ENCODE measurements around the gene EEF1AKMT2. TPM values are rescaled to one million over a fixed set of nuclear protein-coding genes. Genes with fewer than 3 reads are reported as not detected.

The EEF1AKMT2 gene
- total RNA-seq, 1 donor from 2014 or later, result 14.1 TPM

DNA sequence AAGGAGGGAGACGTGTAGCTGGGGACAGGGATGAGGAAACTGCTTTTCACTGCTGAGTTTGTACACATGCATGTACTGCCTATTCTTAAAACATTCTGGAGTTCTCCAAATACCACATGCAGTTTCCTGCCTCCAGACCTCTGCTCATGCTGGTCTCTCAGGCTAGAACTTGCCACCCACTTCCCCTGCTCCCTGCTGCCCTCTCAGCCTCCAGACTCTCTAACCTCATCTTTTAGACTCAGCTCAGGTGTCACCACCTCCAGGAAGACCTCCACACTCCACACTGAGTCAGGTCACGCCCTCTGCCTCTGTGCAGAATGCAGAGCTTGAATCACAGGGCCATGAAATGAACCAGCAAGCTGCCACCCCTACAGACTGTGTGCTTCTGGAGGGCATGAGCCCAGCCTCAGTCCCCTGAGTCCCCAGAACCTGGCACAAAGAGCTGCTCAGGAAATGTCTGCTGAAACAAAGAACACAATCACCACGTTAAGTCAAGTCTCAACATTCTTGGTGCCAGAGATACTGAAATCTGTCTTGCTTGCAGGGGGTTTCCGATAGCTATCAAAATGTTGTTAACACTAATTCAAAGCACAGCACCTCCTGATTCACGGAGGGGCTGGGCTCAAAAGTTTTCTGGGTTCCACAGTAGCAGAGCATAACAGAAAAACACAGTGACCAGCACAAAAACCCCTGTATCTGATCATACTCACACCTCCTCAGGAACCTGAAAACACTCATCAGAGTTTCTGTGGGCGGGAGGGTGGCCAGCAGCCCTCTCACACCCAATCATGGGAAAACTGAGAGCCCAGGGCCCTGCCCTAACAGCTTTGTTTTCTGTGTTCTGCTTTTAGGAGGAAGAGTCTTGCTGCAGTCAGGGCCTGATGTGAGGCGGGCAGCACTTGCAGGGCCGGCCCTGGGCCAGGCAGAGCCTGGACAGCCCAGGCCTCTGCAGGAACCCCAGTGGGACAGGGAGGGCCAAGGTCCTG lies 68.6 kb downstream of the EEF1AKMT2 start:
- DNase-seq (peak; percentile 63), ATAC-seq (peak; percentile 55 to 67)
- Histone ChIP-seq H3K9me3 (no peaks in the 10 kb centered on the region), H3K4me3 (no peak overlapping the region), H3K36me3 (no peaks in the 10 kb centered on the region), H3K27me3 (ENCODE audit: low read depth) (no peaks in the 10 kb centered on the region), H3K4me1 (peaks cover 100% of the 10 kb centered on the region), H3K27ac (peak overlapping the region; percentile 84)
- TF ChIP-seq, protein P1, sequence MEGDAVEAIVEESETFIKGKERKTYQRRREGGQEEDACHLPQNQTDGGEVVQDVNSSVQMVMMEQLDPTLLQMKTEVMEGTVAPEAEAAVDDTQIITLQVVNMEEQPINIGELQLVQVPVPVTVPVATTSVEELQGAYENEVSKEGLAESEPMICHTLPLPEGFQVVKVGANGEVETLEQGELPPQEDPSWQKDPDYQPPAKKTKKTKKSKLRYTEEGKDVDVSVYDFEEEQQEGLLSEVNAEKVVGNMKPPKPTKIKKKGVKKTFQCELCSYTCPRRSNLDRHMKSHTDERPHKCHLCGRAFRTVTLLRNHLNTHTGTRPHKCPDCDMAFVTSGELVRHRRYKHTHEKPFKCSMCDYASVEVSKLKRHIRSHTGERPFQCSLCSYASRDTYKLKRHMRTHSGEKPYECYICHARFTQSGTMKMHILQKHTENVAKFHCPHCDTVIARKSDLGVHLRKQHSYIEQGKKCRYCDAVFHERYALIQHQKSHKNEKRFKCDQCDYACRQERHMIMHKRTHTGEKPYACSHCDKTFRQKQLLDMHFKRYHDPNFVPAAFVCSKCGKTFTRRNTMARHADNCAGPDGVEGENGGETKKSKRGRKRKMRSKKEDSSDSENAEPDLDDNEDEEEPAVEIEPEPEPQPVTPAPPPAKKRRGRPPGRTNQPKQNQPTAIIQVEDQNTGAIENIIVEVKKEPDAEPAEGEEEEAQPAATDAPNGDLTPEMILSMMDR (IDR thresholded peaks at IDR 0.05), result no peak
- intact Hi-C loops (cut with DNase I), result no loop called here

DNA sequence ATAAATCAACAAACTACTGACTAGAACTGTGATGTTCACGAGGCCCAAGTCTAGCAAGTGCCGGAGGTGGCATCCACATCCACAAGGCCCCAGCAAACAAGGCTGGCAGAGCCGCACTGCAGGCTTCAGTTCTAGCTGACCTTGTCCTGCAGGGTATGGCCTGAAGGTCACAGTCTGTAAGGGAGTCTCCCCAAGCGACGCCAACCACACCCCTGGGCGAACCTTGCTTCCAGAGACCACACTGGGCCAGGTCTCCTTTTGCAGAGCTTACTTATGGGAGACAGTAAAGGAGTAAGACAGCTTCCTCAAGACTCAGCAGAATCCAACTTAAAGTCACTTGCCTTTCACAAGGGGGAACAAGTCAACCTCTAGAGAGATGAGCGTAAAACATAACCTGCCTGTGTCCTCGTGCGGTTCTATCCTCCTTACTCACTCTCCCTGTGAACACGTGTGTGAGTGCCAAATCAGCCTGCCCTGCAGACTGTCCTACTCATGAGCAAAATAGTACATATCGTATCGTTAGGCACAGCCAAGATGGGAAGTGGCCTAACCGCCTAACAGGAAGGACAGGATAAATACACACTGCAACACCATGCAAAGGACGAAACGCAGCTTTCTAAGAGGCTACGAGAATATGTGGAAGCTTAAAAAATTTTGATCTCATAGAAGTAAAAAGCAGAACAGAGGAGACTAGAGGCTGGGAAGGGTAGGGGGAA lies 70.2 kb downstream of the EEF1AKMT2 start:
- Histone ChIP-seq H3K4me3 (no peak overlapping the region), H3K36me3 (no peaks in the 10 kb centered on the region), H3K9me3 (no peaks in the 10 kb centered on the region), H3K27me3 (ENCODE audit: low read depth) (no peaks in the 10 kb centered on the region), H3K27ac (peak overlapping the region; percentile 84), H3K4me1 (peaks cover 100% of the 10 kb centered on the region)
- ATAC-seq, result peak; percentile 50 to 71
- TF ChIP-seq, protein P1 (IDR thresholded peaks at IDR 0.05), result no peak
- intact Hi-C loops (cut with DNase I), result no loop called here
- peak; percentile 68 for DNase-seq

DNA sequence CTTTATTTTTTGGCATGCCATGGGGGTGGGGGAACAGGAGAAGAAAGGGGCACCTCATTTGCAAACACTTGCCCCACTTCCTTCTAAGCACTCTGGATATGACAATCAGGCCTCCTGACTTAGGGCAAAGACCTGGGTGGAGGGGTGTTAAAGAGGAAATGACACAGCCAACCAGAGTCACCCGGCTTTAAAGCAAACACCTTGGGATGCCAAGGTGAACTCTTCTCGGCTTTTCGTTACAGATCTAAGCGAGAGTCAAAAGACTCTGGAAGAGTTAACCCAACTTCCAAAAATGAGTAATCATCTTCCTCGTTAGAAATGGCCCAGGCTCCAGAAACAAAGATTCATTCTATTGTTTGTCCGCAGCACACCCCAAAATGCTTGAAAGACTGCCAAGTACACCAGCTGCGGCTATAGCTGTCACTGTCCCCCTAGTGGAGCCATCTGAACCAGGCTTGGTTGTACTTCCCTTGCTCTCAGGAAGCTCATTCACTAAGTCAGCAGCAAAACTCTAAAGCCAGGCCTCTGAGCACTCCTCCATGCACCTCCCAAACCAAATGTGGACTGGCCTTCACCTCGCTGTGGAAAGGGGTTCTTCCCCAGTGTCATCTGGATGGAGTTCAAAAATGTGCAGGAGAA lies 72.4 kb downstream of the EEF1AKMT2 start:
- intact Hi-C loops (cut with DNase I), result no loop called here
- H3K4me3 ChIP-seq, result no peak overlapping the region
- H3K4me1 ChIP-seq, result peaks cover 94% of the 10 kb centered on the region
- no peaks in the 10 kb centered on the region for H3K36me3 ChIP-seq
- no peaks in the 10 kb centered on the region for H3K9me3 ChIP-seq
- peak overlapping the region; percentile 84 for H3K27ac ChIP-seq
- no peaks in the 10 kb centered on the region for H3K27me3 ChIP-seq (ENCODE audit: low read depth)
- peak; percentile 59 to 61 for ATAC-seq
- TF ChIP-seq, protein P1 (IDR thresholded peaks at IDR 0.05), result peak; percentile 63
- DNase-seq, result no peak

GRCh38 chr10:124717911-124718741 lies 73.6 kb downstream of the EEF1AKMT2 start:
- DNase-seq (no peak), ATAC-seq (peak; percentile 74 to 81)
- Histone ChIP-seq H3K4me1 (peaks cover 94% of the 10 kb centered on the region), H3K9me3 (no peaks in the 10 kb centered on the region), H3K27ac (peak overlapping the region; percentile 84), H3K36me3 (no peaks in the 10 kb centered on the region), H3K4me3 (no peak overlapping the region), H3K27me3 (ENCODE audit: low read depth) (no peaks in the 10 kb centered on the region)
- TF ChIP-seq, protein P1 (IDR thresholded peaks at IDR 0.05), result no peak
- intact Hi-C loops (cut with DNase I), result no loop called here

Data from lower lobe of right lung (tissue), 2 donors.